Esophagus squamous epithelium (tissue), 4 donors: ENCODE data around the gene SOCS2.

Source experiments
- CTCF ChIP-seq, 6 experiments: fragments of 450-650 bp in 4 of 6; fragments of 200-600 bp in 2 of 6; sonication (generic) in 2 of 6; IDR thresholded peaks; one replicate each; pipeline ENCODE4 v1.5.1; 2016 to 2019; ENCODE audit warnings: antibody characterized with exemption in 6 of 6, mild to moderate bottlenecking in 4 of 6, moderate library complexity in 4 of 6
- POLR2A ChIP-seq, 4 donors: fragments of 450-650 bp; IDR thresholded peaks; one replicate each; pipeline ENCODE4 v1.6.1; 2017; ENCODE audit warnings: antibody characterized with exemption in 4 of 4, mild to moderate bottlenecking in 4 of 4, moderate library complexity in 3 of 4

- no peak for TF ChIP-seq CTCF (IDR thresholded peaks at IDR 0.05)
- no peak for TF ChIP-seq POLR2A (IDR thresholded peaks at IDR 0.05)
Observed at GRCh38 chr12:93622485-93622884, 50.0 kb downstream of the SOCS2 start.
